Measurements from ENCODE around the gene AGBL2. TPM values are rescaled to one million over a fixed set of nuclear protein-coding genes. Genes with fewer than 3 reads are reported as not detected.

The AGBL2 gene
- total RNA-seq, 4 donors from 2014 or later: 0.22 to 0.85 TPM; not detected in 2

DNA sequence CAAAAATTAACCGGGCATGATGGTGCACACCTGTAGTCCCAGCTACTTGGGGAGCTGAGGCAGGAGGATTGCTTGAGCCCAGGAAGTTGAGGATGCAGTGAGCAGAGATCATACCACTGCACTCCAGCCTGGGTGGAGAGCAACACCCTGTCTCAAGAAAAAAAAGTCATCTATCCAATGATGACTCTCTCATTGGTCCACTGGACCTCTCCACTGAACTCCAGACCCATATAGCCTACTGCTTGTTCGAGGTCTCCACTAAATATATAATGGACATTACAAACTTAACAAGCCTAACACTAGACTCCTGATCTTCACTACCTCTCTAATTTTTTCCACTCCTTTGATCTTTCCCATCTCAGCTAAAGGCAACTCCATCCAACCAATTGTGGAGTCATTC, 39.3 kb downstream of the AGBL2 start:
- no peak for TF ChIP-seq CTCF (IDR thresholded peaks at IDR 0.05; ENCODE audit: low read depth)

DNA sequence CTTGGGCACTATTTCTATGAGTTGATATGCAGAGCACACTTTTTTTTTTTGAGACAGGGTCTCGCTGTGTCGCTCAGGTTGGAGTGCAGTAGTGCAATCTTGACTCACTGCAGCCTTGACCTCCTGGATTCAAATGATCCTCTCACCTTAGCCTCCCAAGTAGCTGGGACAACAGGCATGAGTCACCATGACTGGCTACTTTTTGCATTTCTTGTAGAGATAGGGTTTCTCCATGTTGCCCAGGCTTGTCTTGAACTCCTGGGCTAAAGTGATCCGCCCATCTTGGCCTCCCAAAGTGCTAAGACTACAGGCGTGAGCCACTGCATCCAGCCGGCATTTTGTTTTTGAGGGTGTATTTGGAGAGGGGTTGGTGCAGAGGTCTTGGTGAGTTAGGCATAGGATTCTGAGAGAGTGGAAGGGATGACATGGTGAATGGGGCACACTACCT, 42.9 kb downstream of the AGBL2 start:
- TF ChIP-seq CTCF (IDR thresholded peaks at IDR 0.05; ENCODE audit: low read depth): no peak

GRCh38 chr11:47669856-47670255, 45.3 kb downstream of the AGBL2 start:
- no peak for TF ChIP-seq CTCF (IDR thresholded peaks at IDR 0.05; ENCODE audit: low read depth)

DNA sequence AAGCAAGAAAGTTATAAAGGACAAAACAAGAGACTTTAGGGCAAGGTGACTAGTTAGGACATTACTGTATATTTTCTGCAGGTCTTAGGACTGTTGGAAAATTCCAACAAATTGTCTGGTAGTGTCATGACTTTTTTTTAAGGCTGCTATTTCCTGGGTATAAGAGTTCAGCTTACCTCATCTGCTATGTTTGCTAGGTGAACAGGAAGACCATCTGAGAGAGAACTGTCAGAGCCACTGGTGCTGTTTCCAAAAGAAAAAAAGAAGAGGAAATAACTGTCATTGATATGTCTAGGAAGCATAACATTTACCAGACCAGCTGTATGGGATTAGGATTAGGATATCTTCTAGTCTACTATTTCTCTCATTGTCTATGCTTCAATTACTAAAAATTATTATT, 46.5 kb downstream of the AGBL2 start:
- no peak for TF ChIP-seq CTCF (IDR thresholded peaks at IDR 0.05; ENCODE audit: low read depth)

DNA sequence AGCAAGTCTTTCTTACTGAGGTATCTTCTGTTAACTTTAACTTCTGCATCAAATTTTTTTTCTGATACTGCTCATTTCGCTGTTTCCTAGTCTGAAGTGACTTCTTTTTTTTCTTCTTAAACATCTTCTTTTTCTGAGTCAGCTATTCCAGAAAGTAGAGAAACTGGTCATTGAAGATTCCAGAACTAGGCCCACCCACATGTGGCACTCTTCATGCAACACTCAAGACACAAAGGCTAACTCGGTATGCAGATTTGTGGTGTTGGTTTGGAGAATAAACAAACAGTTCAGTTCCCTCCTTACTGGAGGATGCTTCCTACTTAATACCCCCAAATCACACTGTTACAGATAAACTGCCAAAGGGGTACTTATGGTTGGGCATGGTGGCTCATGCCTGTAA, 47.6 kb downstream of the AGBL2 start:
- no peak for TF ChIP-seq CTCF (IDR thresholded peaks at IDR 0.05; ENCODE audit: low read depth)

GRCh38 chr11:47667135-47667534, 48.0 kb downstream of the AGBL2 start:
- TF ChIP-seq CTCF (IDR thresholded peaks at IDR 0.05; ENCODE audit: low read depth): no peak

DNA sequence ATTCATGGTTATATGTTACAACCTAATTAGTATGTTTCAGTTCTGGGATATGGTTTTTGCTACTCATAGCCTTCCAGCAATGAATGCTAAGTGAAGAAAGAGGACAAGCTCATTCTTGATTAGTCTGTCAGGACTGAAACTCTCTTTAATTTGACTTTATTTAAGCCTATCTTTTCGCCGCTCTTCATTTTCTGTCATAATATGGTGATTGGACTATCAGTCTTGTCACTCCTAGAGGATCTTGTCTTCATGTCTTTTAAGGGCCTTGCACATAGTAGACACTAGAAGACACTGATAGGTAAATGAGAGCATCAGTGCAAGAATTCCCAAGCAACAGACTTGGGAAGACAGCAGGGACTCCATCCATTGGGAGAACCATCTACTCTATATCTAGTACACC, 53.9 kb downstream of the AGBL2 start:
- TF ChIP-seq CTCF (IDR thresholded peaks at IDR 0.05; ENCODE audit: low read depth): no peak
